ENCODE results near the gene EPB41L4A. TPM values are rescaled to one million over a fixed set of nuclear protein-coding genes. Genes with fewer than 3 reads are reported as not detected.
A peak's percentile ranks its signal among the peaks of the same experiment; 100 is the strongest.

EPB41L4A gene
- total RNA-seq, 1 donor from 2014 or later: not detected

- H3K27ac Mint-ChIP-seq: no peak overlapping the region
- H3K9me3 Mint-ChIP-seq: no peaks in the 10 kb centered on the region
- H3K36me3 Mint-ChIP-seq (ENCODE audit: low read depth): no peaks in the 10 kb centered on the region
- no peak for DNase-seq (ENCODE audit: low spot score)
- intact Hi-C loops (cut with micrococcal nuclease): no loop called here
- no peaks in the 10 kb centered on the region for H3K4me1 Mint-ChIP-seq (ENCODE audit: low read depth)
- peaks cover 6% of the 10 kb centered on the region for H3K27me3 Mint-ChIP-seq (ENCODE audit: insufficient read depth)
- no peak overlapping the region for H3K4me3 Mint-ChIP-seq
Observed at GRCh38 chr5:112195924-112196323, 223.2 kb downstream of the EPB41L4A start.

- Mint-ChIP-seq H3K4me1 (ENCODE audit: low read depth) (no peaks in the 10 kb centered on the region), H3K36me3 (ENCODE audit: low read depth) (no peaks in the 10 kb centered on the region), H3K27me3 (ENCODE audit: insufficient read depth) (peaks cover 6% of the 10 kb centered on the region), H3K9me3 (no peaks in the 10 kb centered on the region), H3K27ac (no peak overlapping the region), H3K4me3 (no peak overlapping the region)
- intact Hi-C loops (cut with micrococcal nuclease): no loop called here
- DNase-seq (ENCODE audit: low spot score): no peak
Observed at GRCh38 chr5:112192866-112193265, 226.2 kb downstream of the EPB41L4A start.

- Mint-ChIP-seq H3K4me1 (ENCODE audit: low read depth) (no peaks in the 10 kb centered on the region), H3K27ac (no peak overlapping the region), H3K27me3 (ENCODE audit: insufficient read depth) (peaks cover 12% of the 10 kb centered on the region), H3K9me3 (no peaks in the 10 kb centered on the region), H3K4me3 (no peak overlapping the region), H3K36me3 (ENCODE audit: low read depth) (no peaks in the 10 kb centered on the region)
- no peak for DNase-seq (ENCODE audit: low spot score)
- intact Hi-C loops (cut with micrococcal nuclease): no loop called here
Observed at GRCh38 chr5:112192072-112192471, 227.0 kb downstream of the EPB41L4A start.

- intact Hi-C loops (cut with micrococcal nuclease): no loop called here
- Mint-ChIP-seq H3K4me1 (ENCODE audit: low read depth) (no peaks in the 10 kb centered on the region), H3K9me3 (no peaks in the 10 kb centered on the region), H3K27me3 (ENCODE audit: insufficient read depth) (peaks cover 20% of the 10 kb centered on the region), H3K4me3 (no peak overlapping the region), H3K27ac (no peak overlapping the region), H3K36me3 (ENCODE audit: low read depth) (no peaks in the 10 kb centered on the region)
- DNase-seq (ENCODE audit: low spot score): no peak
Observed at GRCh38 chr5:112189391-112189790, 229.7 kb downstream of the EPB41L4A start.

- no peaks in the 10 kb centered on the region for H3K9me3 Mint-ChIP-seq
- intact Hi-C loops (cut with micrococcal nuclease): loop anchor here (1.0 kb wide), 1 partner anchor 11 kb away; no protein-coding TSS in a partner anchor
Observed at GRCh38 chr5:112186401-112186990, 232.6 kb downstream of the EPB41L4A start.

GRCh38 chr5:112183874-112184273, 235.2 kb downstream of the EPB41L4A start:
- Mint-ChIP-seq H3K36me3 (ENCODE audit: low read depth) (no peaks in the 10 kb centered on the region), H3K4me3 (no peak overlapping the region), H3K4me1 (ENCODE audit: low read depth) (no peaks in the 10 kb centered on the region), H3K9me3 (no peaks in the 10 kb centered on the region), H3K27me3 (ENCODE audit: insufficient read depth) (peaks cover 30% of the 10 kb centered on the region), H3K27ac (no peak overlapping the region)
- intact Hi-C loops (cut with micrococcal nuclease): no loop called here
- no peak for DNase-seq (ENCODE audit: low spot score)

More at GRCh38 chr5:112186401-112186990, 232.6 kb downstream of the EPB41L4A start:
- Mint-ChIP-seq H3K36me3 (ENCODE audit: low read depth) (no peaks in the 10 kb centered on the region), H3K4me1 (ENCODE audit: low read depth) (no peaks in the 10 kb centered on the region), H3K27me3 (ENCODE audit: insufficient read depth) (peaks cover 25% of the 10 kb centered on the region), H3K27ac (no peak overlapping the region), H3K4me3 (no peak overlapping the region)
- DNase-seq (ENCODE audit: low spot score): no peak

- intact Hi-C loops (cut with micrococcal nuclease): no loop called here
- DNase-seq (ENCODE audit: low spot score): no peak
- no peaks in the 10 kb centered on the region for H3K4me1 Mint-ChIP-seq (ENCODE audit: low read depth)
- no peaks in the 10 kb centered on the region for H3K36me3 Mint-ChIP-seq (ENCODE audit: low read depth)
- no peak overlapping the region for H3K4me3 Mint-ChIP-seq
- no peak overlapping the region for H3K27ac Mint-ChIP-seq
- H3K9me3 Mint-ChIP-seq: no peaks in the 10 kb centered on the region
- peaks cover 31% of the 10 kb centered on the region for H3K27me3 Mint-ChIP-seq (ENCODE audit: insufficient read depth)
Observed at GRCh38 chr5:112183103-112183711, 235.9 kb downstream of the EPB41L4A start.

- no peaks in the 10 kb centered on the region for H3K36me3 Mint-ChIP-seq (ENCODE audit: low read depth)
- H3K27ac Mint-ChIP-seq: no peak overlapping the region
- no peaks in the 10 kb centered on the region for H3K4me1 Mint-ChIP-seq (ENCODE audit: low read depth)
- H3K4me3 Mint-ChIP-seq: no peak overlapping the region
- no peaks in the 10 kb centered on the region for H3K9me3 Mint-ChIP-seq
- intact Hi-C loops (cut with micrococcal nuclease): no loop called here
- H3K27me3 Mint-ChIP-seq (ENCODE audit: insufficient read depth): peaks cover 25% of the 10 kb centered on the region
- DNase-seq (ENCODE audit: low spot score): no peak
Observed at GRCh38 chr5:112179290-112179689, 239.8 kb downstream of the EPB41L4A start.

- Mint-ChIP-seq H3K4me3 (no peak overlapping the region), H3K36me3 (ENCODE audit: low read depth) (no peaks in the 10 kb centered on the region)
Observed at GRCh38 chr5:112174959-112175594, 244.0 kb downstream of the EPB41L4A start.

GRCh38 chr5:112165897-112166737, 253.0 kb downstream of the EPB41L4A start:
- Mint-ChIP-seq H3K4me1 (ENCODE audit: low read depth) (peaks cover 24% of the 10 kb centered on the region), H3K9me3 (no peaks in the 10 kb centered on the region), H3K36me3 (ENCODE audit: low read depth) (peaks cover 55% of the 10 kb centered on the region), H3K4me3 (no peak overlapping the region), H3K27me3 (ENCODE audit: insufficient read depth) (no peaks in the 10 kb centered on the region), H3K27ac (peak overlapping the region; percentile 35)
- intact Hi-C loops (cut with micrococcal nuclease): loop anchor here (10.0 kb wide), 1 partner anchor 1349 kb away; the partner anchor contains the start of gene YTHDC2
- no peak for DNase-seq (ENCODE audit: low spot score)

More at GRCh38 chr5:112174959-112175594, 244.0 kb downstream of the EPB41L4A start:
- no peak for DNase-seq (ENCODE audit: low spot score)
- H3K4me1 Mint-ChIP-seq (ENCODE audit: low read depth): no peaks in the 10 kb centered on the region
- H3K27ac Mint-ChIP-seq: no peak overlapping the region
- H3K27me3 Mint-ChIP-seq (ENCODE audit: insufficient read depth): peaks cover 19% of the 10 kb centered on the region
- intact Hi-C loops (cut with micrococcal nuclease): loop anchor here (1.0 to 2.0 kb wide), 5 partner anchors 11 to 1431 kb away; no protein-coding TSS in a partner anchor
- H3K9me3 Mint-ChIP-seq: no peaks in the 10 kb centered on the region

GRCh38 chr5:112165399-112165798, 253.7 kb downstream of the EPB41L4A start:
- no peaks in the 10 kb centered on the region for H3K9me3 Mint-ChIP-seq
- H3K36me3 Mint-ChIP-seq (ENCODE audit: low read depth): peaks cover 55% of the 10 kb centered on the region
- H3K27me3 Mint-ChIP-seq (ENCODE audit: insufficient read depth): no peaks in the 10 kb centered on the region
- H3K27ac Mint-ChIP-seq: no peak overlapping the region
- no peak for DNase-seq (ENCODE audit: low spot score)
- peaks cover 27% of the 10 kb centered on the region for H3K4me1 Mint-ChIP-seq (ENCODE audit: low read depth)
- no peak overlapping the region for H3K4me3 Mint-ChIP-seq
- intact Hi-C loops (cut with micrococcal nuclease): loop anchor here (10.0 kb wide), 1 partner anchor 1349 kb away; the partner anchor contains the start of gene YTHDC2

GRCh38 chr5:112163435-112163834, 255.6 kb downstream of the EPB41L4A start:
- Mint-ChIP-seq H3K27me3 (ENCODE audit: insufficient read depth) (no peaks in the 10 kb centered on the region), H3K27ac (peak overlapping the region; percentile 32)

More at GRCh38 chr5:112163435-112163834, 255.6 kb downstream of the EPB41L4A start:
- H3K9me3 Mint-ChIP-seq: no peaks in the 10 kb centered on the region
- peaks cover 52% of the 10 kb centered on the region for H3K36me3 Mint-ChIP-seq (ENCODE audit: low read depth)
- no peak for DNase-seq (ENCODE audit: low spot score)
- peaks cover 30% of the 10 kb centered on the region for H3K4me1 Mint-ChIP-seq (ENCODE audit: low read depth)
- peak overlapping the region; percentile 93 for H3K4me3 Mint-ChIP-seq
- intact Hi-C loops (cut with micrococcal nuclease): loop anchor here (5.0 to 10.0 kb wide), 7 partner anchors 426 to 1426 kb away; partner anchors contain the start of genes DCP2, REEP5, SLC25A46 and SRP19
